GM19467 (cell line): ENCODE results near the gene SLC2A3.
A peak's percentile ranks its signal among the peaks of the same experiment; 100 is the strongest.
"Not testable (repeated sequence)": the region's sequence is repeated elsewhere in the genome, so short reads cannot be mapped to it uniquely, and the experiment has no call there.

Experiments
- ATAC-seq: cut with Tn5 transposase; IDR thresholded peaks from one replicate; pipeline ENCODE4 v1.9.1; 2021; ENCODE audit warnings: mild to moderate bottlenecking, moderate library complexity; ENCODE audit not compliant: unreplicated experiment

Gene SLC2A3

GRCh38 chr12:7953912-7954311 lies 17.9 kb upstream of the SLC2A3 start:
- not testable (repeated sequence) for ATAC-seq

DNA sequence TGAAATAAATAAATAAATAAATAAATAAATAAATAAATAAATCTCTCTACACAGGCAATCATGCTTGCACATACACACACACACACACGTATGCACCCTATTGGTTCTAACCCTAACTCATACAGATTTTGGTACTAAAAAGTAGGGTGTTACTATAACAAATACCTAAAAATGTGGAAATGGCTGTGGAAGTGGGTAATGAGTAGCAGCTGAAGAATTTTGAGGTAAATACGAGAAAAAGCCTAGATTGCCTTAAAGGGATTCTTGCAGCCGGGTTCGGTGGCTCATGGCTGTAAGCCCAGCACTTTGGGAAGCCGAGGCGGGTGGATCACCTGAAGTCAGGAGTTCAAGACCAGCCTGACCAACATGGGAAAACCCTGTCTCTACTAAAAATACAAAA lies 15.7 kb upstream of the SLC2A3 start:
- no peak for ATAC-seq

DNA sequence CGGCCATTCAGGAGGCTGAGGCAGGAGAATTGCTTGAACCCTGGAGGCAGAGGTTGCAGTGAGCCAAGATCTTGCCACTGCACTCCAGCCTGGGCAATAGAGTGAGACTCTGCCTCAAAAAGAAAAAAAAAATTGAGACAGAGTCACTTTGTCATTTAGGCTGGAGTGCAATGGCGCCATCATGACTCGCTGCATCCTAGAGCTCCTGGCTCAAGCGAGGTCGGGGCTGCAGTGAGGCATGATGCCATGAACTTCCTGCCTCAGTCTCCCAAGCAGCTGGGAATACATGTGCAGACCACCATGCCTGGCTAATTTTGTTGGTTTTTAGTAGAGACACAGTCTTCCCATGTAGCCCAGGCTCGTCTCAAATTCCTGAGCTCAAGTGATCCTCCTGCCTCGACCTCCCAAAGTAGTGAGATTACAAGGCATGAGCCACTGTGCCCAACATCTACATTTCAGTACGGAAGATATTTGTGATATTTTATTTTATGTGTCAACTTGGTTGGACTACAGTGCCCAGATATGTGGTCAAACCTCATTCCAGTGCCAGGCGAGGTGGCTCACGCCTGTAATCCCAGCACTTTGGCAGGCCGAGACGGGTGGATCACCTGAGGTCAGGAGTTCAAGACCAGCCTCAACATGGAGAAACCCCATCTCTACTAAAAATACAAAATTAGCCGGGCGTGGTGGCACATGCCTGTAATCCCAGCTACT lies 14.4 kb upstream of the SLC2A3 start:
- ATAC-seq, result not testable (repeated sequence)

DNA sequence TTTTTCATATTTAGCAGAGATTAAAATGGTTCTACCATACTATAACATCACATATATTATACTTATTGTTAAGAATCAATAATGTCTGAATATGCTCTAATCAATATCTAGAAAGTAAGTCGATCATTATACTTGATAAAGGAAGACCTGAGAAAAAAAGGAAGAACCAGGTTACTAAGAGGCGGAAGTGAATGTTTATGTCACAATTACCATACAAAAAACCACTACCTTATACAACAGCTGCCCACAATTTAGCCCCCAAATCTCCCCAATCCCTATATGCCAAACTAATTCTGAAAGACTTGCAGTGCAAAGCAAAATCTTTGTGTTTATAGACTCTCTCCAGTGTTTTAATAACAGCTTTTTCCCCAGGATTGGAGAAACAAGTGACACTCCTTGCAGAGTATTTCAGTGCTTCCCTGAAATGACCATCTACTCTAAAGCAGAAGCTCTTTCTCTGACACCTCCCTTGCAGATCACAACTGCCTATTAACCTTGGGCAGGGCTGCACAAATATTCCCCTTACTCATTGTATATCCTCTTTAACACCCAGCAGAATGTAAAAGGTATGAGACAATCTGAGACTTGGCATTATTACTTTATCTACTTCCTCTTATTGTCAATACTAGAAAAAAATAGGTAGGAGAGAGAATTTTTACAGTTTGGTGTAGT lies 12.7 kb upstream of the SLC2A3 start:
- ATAC-seq, result no peak

DNA sequence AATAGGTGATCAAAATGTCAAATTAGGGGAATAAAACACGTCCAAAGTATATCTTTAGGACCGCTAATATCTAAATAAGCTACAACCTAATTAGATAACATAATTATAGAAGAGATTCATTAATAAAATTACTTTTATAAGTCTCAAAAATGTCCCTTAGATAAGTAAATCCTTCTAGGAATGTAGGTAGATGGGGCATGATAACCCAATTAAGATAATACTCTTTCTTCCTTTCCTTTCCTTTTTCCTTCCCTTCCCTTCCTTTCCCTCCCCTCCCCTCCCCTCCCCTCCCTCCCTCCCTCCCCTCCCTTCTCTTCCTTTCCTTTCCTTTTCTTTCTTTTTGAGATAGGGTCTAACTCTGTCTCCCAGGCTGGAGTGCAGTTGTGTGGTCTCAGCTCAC lies 11.0 kb upstream of the SLC2A3 start:
- no peak for ATAC-seq

DNA sequence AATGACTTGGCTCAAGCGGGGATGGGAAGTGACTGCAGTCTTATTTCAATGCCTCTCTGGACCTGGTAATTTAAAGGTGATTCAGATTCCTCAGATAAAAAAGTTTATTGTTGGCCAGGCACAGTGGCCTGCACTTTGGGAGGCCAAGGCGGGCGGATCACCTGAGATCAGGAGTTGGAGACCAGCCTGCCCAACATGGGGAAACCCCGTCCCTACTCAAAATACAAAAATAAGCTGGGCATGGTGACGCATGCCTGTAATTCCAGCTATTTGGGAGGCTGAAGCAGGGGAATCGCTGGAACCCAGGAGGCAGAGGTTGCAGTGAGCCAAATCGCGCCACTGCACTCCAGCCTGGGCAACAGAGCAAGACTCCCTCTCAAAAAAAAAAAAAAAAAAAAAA lies 8.8 kb upstream of the SLC2A3 start:
- not testable (repeated sequence) for ATAC-seq

GRCh38 chr12:7940906-7941305 lies 4.9 kb upstream of the SLC2A3 start:
- ATAC-seq, result no peak

DNA sequence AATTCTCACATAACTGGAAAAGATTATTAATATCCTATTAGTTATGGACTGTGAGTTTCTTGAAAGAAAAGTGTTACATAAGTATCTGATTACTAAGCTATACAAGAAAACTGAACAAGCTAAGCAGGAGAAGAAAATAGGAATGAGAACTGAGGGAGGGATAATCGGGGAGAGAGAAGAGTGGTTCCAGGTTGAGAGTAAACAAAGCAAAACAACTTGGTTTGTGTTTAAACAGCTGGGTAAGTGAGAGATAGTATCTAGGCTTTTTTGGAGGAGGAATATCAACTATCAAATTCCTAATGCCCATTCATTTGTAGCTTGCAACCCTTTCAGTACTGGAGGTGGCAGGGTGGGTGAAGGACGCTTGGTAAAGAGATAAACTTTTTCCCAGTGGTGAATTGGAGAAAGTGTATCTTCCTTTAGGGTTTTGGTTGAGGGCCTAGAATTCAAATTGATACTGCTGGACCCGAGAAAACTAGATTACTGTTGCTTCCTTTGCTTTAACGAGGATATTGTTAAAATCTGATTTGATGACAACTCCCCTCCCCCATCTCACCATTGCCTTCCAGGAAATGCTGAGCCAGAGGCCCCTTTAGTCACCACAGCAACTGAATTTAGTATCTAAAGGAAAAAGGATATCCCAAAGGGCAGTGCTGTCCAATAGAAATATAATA lies 2.0 kb upstream of the SLC2A3 start:
- ATAC-seq, result no peak

GRCh38 chr12:7934889-7935492 lies 996 bp downstream of the SLC2A3 start:
- no peak for ATAC-seq

DNA sequence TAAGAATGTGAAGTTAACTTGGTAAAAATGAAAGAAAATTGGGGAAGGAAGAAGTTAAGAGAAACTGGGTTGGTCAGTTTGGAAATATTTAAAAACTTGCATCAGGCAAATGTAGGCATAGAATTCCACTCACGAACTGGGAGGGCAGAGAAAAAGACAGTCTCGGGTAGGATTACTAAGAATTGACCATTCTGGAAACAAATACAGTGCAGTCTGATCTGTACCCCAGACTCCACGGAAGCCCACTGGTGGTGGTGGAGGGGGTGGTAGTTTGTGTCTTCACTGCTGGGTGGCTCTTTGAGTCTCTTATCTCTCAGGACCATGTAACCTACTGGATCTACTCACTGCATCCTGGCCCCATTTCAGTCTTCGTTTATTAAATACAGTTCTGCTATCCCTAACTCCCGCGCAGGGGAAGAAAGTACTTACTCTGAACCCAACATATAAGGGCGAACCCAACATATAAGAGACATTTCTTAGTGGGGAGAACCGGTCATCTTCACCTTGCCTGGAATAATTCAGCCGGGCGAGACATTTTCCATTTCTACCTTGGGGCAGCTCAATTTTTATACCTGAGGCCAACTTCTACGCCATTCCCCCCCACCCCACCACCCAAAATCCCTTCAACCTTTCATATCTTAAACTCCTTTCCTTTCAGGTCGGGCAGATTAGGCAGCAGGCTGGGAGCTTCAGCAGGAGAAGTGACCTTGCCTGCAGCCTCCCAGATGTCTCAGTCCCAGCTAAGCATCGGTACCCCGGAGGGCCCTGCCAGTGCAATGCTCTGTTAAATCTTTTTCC lies 1.7 kb downstream of the SLC2A3 start:
- ATAC-seq, result no peak

- peak; percentile 83 for ATAC-seq
Measured at GRCh38 chr12:7933255-7933726, 2.7 kb downstream of the SLC2A3 start.

- not testable (repeated sequence) for ATAC-seq
Measured at GRCh38 chr12:7932599-7933240, 3.3 kb downstream of the SLC2A3 start.

GRCh38 chr12:7929083-7929792 lies 6.7 kb downstream of the SLC2A3 start:
- ATAC-seq, result no peak

- no peak for ATAC-seq
Measured at GRCh38 chr12:7927470-7927869, 8.5 kb downstream of the SLC2A3 start.

- not testable (repeated sequence) for ATAC-seq
Measured at GRCh38 chr12:7926068-7926666, 9.8 kb downstream of the SLC2A3 start.

DNA sequence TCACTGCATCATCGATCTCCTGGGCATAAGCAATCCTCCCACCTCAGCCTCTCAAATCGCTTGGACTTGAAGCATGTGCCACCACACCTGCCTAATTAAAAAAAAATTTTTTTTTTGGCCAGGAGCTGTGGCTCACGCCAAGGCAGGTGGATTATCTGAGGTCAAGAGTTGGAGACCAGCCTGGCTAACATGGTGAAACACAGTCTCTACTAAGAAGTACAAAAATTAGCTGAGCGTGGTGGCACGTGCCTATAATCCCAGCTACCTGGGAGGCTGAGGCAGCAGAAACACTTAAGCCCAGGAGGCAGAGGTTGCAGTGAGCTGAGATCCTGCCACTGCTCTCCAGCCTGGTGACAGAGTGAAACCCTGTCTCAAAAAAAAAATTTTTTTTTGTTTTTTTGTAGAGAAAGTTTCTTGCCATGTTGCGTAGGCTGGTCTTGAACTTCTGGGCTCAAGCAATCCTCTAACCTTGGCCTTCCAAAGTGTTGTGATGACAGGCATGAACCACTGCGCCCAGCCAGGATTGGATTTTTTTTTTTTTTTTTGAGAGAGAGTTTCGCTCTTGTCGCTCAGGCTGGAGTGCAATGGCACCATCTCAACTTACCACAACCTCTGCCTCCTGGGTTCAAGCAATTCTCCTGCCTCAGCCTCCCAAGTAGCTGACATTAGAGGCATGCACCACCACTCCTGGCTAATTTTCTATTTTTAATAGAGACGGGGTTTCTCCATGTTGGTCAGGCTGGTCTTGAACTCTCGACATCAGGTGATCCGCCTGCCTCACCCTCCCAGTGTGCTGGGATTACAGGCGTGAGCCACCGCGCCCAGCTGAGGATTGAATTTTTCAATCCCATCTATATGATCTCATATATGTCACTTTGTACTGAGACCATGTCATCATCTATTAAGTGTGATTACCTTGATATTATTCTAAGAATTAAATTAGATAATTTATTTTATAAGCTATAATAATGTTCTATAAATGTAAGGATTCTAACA lies 12.4 kb downstream of the SLC2A3 start:
- ATAC-seq, result no peak

DNA sequence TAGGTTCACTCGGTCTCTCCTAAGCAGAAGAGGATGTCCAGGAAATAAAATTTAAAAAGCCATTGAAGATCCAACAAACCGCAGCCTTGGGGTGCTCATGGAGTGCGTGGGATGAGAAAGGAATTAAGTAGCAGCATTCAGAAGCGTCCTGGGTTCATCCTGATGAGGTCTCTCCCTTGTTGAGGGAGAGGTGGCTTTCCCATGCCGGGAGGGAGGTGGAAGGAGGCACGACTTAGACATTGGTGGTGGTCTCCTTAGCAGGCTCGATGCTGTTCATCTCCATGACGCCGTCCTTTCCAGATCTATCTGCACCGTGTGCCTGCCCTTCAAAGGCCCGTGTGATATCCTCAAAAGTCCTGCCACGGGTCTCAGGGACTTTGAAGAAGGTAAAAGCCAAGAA lies 14.8 kb downstream of the SLC2A3 start:
- not testable (repeated sequence) for ATAC-seq

DNA sequence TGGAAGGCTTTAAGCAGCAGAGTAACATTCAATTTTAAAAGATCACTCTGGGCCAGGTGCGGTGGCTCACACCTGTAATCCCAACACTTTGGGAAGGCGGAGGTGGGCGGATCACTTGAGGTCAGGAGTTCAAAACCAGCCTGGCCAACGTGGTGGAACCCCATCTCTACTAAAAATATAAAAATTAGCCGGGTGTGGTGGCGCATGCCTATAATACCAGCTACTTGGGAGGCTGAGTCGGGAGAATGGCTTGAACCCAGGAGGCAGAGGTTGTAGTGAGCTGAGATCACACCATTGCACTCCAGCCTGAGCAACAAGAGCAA lies 17.8 kb downstream of the SLC2A3 start:
- not testable (repeated sequence) for ATAC-seq
